ENCODE measurements around the gene SORD.

Gene SORD

GRCh38 chr15:45106002-45106790 lies 83.2 kb downstream of the SORD start:
- no peak overlapping the region for H3K27ac Mint-ChIP-seq
- ATAC-seq (replicated peaks) (no peak), DNase-seq (no peak)
- H3K36me3 Mint-ChIP-seq: no peaks in the 10 kb centered on the region
- H3K4me1 Mint-ChIP-seq: peaks cover 2 to 6% of the 10 kb centered on the region in 2 donors
- H3K4me3 Mint-ChIP-seq: no peak overlapping the region
- peaks cover 36 to 75% of the 10 kb centered on the region in 2 donors for H3K27me3 Mint-ChIP-seq
- H3K9me3 Mint-ChIP-seq: no peaks in the 10 kb centered on the region

- Mint-ChIP-seq H3K4me3 (no peak overlapping the region), H3K27ac (no peak overlapping the region), H3K36me3 (no peaks in the 10 kb centered on the region), H3K27me3 (peaks cover 50 to 79% of the 10 kb centered on the region in 2 donors), H3K4me1 (peaks cover 12 to 20% of the 10 kb centered on the region in 2 donors), H3K9me3 (no peaks in the 10 kb centered on the region)
- no peak for ATAC-seq (replicated peaks)
- DNase-seq: no peak
Measured at GRCh38 chr15:45107941-45108630, 85.1 kb downstream of the SORD start.

- Mint-ChIP-seq H3K27ac (no peak overlapping the region), H3K27me3 (peaks cover 67 to 85% of the 10 kb centered on the region in 2 donors), H3K4me3 (no peak overlapping the region), H3K36me3 (no peaks in the 10 kb centered on the region), H3K9me3 (no peaks in the 10 kb centered on the region), H3K4me1 (peaks cover 28 to 42% of the 10 kb centered on the region in 2 donors)
- DNase-seq: no peak
- no peak for ATAC-seq (replicated peaks)
Measured at GRCh38 chr15:45110256-45110820, 87.3 kb downstream of the SORD start.

- no peaks in the 10 kb centered on the region for H3K9me3 Mint-ChIP-seq
- no peak for ATAC-seq (replicated peaks)
Measured at GRCh38 chr15:45111390-45112142, 88.6 kb downstream of the SORD start.

GRCh38 chr15:45112143-45112590 lies 89.2 kb downstream of the SORD start:
- Mint-ChIP-seq H3K27ac (peak overlapping the region; percentile 16), H3K4me3 (peak overlapping the region; percentile 68 to 73), H3K4me1 (peaks cover 36 to 58% of the 10 kb centered on the region in 2 donors), H3K9me3 (no peaks in the 10 kb centered on the region), H3K27me3 (peaks cover 68 to 84% of the 10 kb centered on the region in 2 donors), H3K36me3 (no peaks in the 10 kb centered on the region)
- ATAC-seq (replicated peaks) (no peak), DNase-seq (no peak)

More at GRCh38 chr15:45111390-45112142, 88.6 kb downstream of the SORD start:
- peak overlapping the region in 1 of 2 donors; percentile 73 for H3K4me3 Mint-ChIP-seq
- peaks cover 69 to 85% of the 10 kb centered on the region in 2 donors for H3K27me3 Mint-ChIP-seq
- peak overlapping the region; percentile 62 for H3K27ac Mint-ChIP-seq
- no peaks in the 10 kb centered on the region for H3K36me3 Mint-ChIP-seq
- DNase-seq: no peak
- H3K4me1 Mint-ChIP-seq: peaks cover 33 to 54% of the 10 kb centered on the region in 2 donors

GRCh38 chr15:45112591-45113379 lies 89.8 kb downstream of the SORD start:
- Mint-ChIP-seq H3K27me3 (peaks cover 72 to 87% of the 10 kb centered on the region in 2 donors), H3K27ac (peak overlapping the region; percentile 16), H3K4me3 (peak overlapping the region; percentile 68 to 73), H3K4me1 (peaks cover 40 to 64% of the 10 kb centered on the region in 2 donors), H3K9me3 (no peaks in the 10 kb centered on the region), H3K36me3 (no peaks in the 10 kb centered on the region)
- no peak for DNase-seq
- ATAC-seq (replicated peaks): peak in 1 of 2 donors; percentile 22

- Mint-ChIP-seq H3K27ac (no peak overlapping the region), H3K4me1 (peaks cover 46 to 71% of the 10 kb centered on the region in 2 donors), H3K4me3 (peak overlapping the region; percentile 36 to 73), H3K27me3 (peaks cover 79 to 89% of the 10 kb centered on the region in 2 donors), H3K9me3 (no peaks in the 10 kb centered on the region), H3K36me3 (no peaks in the 10 kb centered on the region)
- ATAC-seq (replicated peaks) (no peak), DNase-seq (no peak)
Measured at GRCh38 chr15:45113380-45113990, 90.5 kb downstream of the SORD start.

- ATAC-seq (replicated peaks): no peak
- Mint-ChIP-seq H3K36me3 (no peaks in the 10 kb centered on the region), H3K27ac (no peak within 1 kb of the TSS), H3K27me3 (peaks cover 80 to 83% of the 10 kb centered on the region in 2 donors), H3K4me3 (peak within 1 kb of the TSS; percentile 64 to 73), H3K4me1 (peaks cover 46 to 71% of the 10 kb centered on the region in 2 donors), H3K9me3 (no peaks in the 10 kb centered on the region)
- DNase-seq: no peak
Measured at GRCh38 chr15:45114076-45114750, 91.2 kb downstream of the SORD start, which contains the start of the genes DUOX2 and DUOXA2. TSS of gene DUOX2 (minus strand) at chr15:45114172. CDS start at chr15:45113411, 761 bp downstream. TSS of gene DUOXA2 (plus strand) at chr15:45114326. CDS start at chr15:45114606, 280 bp downstream.

- Mint-ChIP-seq H3K36me3 (no peaks in the 10 kb centered on the region), H3K4me3 (peak overlapping the region in 1 of 2 donors; percentile 59)
Measured at GRCh38 chr15:45114751-45115085, 91.7 kb downstream of the SORD start.

GRCh38 chr15:45115312-45115820 lies 92.4 kb downstream of the SORD start:
- Mint-ChIP-seq H3K27ac (no peak overlapping the region), H3K4me1 (peaks cover 46 to 69% of the 10 kb centered on the region in 2 donors)

More at GRCh38 chr15:45114751-45115085, 91.7 kb downstream of the SORD start:
- no peak overlapping the region for H3K27ac Mint-ChIP-seq
- H3K9me3 Mint-ChIP-seq: no peaks in the 10 kb centered on the region
- no peak for ATAC-seq (replicated peaks)
- H3K27me3 Mint-ChIP-seq: peaks cover 80 to 83% of the 10 kb centered on the region in 2 donors
- DNase-seq: no peak
- H3K4me1 Mint-ChIP-seq: peaks cover 46 to 71% of the 10 kb centered on the region in 2 donors

GRCh38 chr15:45116006-45116481 lies 93.0 kb downstream of the SORD start:
- peaks cover 45 to 65% of the 10 kb centered on the region in 2 donors for H3K4me1 Mint-ChIP-seq
- H3K27me3 Mint-ChIP-seq: peaks cover 79 to 84% of the 10 kb centered on the region in 2 donors
- H3K4me3 Mint-ChIP-seq: peak overlapping the region; percentile 37 to 49
- no peaks in the 10 kb centered on the region for H3K36me3 Mint-ChIP-seq
- no peak for DNase-seq
- no peak for ATAC-seq (replicated peaks)
- H3K9me3 Mint-ChIP-seq: no peaks in the 10 kb centered on the region
- no peak overlapping the region for H3K27ac Mint-ChIP-seq

More at GRCh38 chr15:45115312-45115820, 92.4 kb downstream of the SORD start:
- H3K36me3 Mint-ChIP-seq: no peaks in the 10 kb centered on the region
- H3K4me3 Mint-ChIP-seq: no peak overlapping the region
- DNase-seq (no peak), ATAC-seq (replicated peaks) (no peak)
- peaks cover 79 to 83% of the 10 kb centered on the region in 2 donors for H3K27me3 Mint-ChIP-seq
- H3K9me3 Mint-ChIP-seq: no peaks in the 10 kb centered on the region
